Bladder microvascular endothelial cell (primary cell): ENCODE measurements around the gene IL21R. TPM values are rescaled to one million over a fixed set of nuclear protein-coding genes. Genes with fewer than 3 reads are reported as not detected.

Experiments
- total RNA-seq: library from RNA; depleted of rRNA; stranded (reverse); fragments of >200 nt; gene quantifications from 2 replicates; pipeline ENCODE4 v1.2.3, GENCODE V29; 2014

The IL21R gene
- 0.16 TPM in 1 of 2 replicates, not detected in the other for total RNA-seq

DNA sequence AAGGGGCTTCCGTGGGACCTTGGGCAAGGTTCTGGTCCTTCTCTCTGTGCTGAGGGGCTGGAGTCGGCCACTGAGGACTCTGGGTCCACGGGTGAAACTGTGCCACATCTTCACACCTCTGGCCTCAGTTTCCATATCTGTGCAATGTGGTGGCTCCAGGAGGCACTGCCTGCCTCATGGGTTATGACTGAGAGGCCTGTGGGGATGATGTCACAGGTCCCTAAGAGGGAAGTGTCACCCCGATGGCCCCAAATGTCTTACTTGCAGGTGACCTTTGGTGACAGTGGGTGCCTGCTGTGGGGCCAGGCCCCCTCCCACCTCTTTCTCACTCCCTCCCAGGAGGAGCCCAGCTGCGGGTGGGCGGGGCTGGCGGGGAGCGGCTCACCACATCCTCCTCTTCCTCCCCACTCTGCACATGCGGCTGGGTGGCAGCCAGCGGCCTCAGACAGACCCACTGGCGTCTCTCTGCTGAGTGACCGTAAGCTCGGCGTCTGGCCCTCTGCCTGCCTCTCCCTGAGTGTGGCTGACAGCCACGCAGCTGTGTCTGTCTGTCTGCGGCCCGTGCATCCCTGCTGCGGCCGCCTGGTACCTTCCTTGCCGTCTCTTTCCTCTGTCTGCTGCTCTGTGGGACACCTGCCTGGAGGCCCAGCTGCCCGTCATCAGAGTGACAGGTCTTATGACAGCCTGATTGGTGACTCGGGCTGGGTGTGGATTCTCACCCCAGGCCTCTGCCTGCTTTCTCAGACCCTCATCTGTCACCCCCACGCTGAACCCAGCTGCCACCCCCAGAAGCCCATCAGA lies at the start of gene IL21R:
Gene IL21R (plus strand): TSS at position 407 of the 801 bp plus-strand sequence. CDS start 27,898 bp downstream, outside the sequence.

Other genes with a start within 250 kb of the IL21R start
- 3.4 and 4.5 TPM in 2 replicates for gene KDM8, start 198.6 kb upstream of the IL21R start, total RNA-seq
- gene NSMCE1, start 133.4 kb upstream of the IL21R start, total RNA-seq: 49.1 and 50.5 TPM in 2 replicates
- gene IL4R, start 88.2 kb upstream of the IL21R start, total RNA-seq: 35.9 and 66.6 TPM in 2 replicates
- 59.7 and 117 TPM in 2 replicates for gene GTF3C1, start 147.7 kb downstream of the IL21R start, total RNA-seq
- 11.7 and 36.9 TPM in 2 replicates for gene KATNIP, start 148.0 kb downstream of the IL21R start, total RNA-seq